Medulla oblongata (tissue), 1 donor: ENCODE results near the gene FNDC7.
A peak's percentile ranks its signal among the peaks of the same experiment; 100 is the strongest.
"Not testable (repeated sequence)": the region's sequence is repeated elsewhere in the genome, so short reads cannot be mapped to it uniquely, and the experiment has no call there.

Source experiments
- DNase-seq: peaks from one replicate; pipeline ENCODE4 v3.0.0-alpha.2; 2015; ENCODE audit errors: extremely low spot score

Gene FNDC7

GRCh38 chr1:108699375-108700332 lies 13.1 kb upstream of the FNDC7 start:
- no peak for DNase-seq

GRCh38 chr1:108701176-108701849 lies 11.4 kb upstream of the FNDC7 start:
- no peak for DNase-seq

GRCh38 chr1:108702109-108702508 lies 10.6 kb upstream of the FNDC7 start:
- not testable (repeated sequence) for DNase-seq

GRCh38 chr1:108703939-108704338 lies 8.8 kb upstream of the FNDC7 start:
- DNase-seq, result no peak

- DNase-seq, result no peak
Observed at GRCh38 chr1:108704496-108704895, 8.2 kb upstream of the FNDC7 start.

- no peak for DNase-seq
Observed at GRCh38 chr1:108706643-108707042, 6.1 kb upstream of the FNDC7 start.

GRCh38 chr1:108708691-108709660 lies 3.7 kb upstream of the FNDC7 start:
- DNase-seq, result no peak

- DNase-seq, result no peak
Observed at GRCh38 chr1:108715932-108716331, 3.2 kb downstream of the FNDC7 start.

GRCh38 chr1:108716437-108717230 lies 3.9 kb downstream of the FNDC7 start:
- peak; percentile 64 for DNase-seq

GRCh38 chr1:108717774-108718316 lies 5.1 kb downstream of the FNDC7 start:
- peak; percentile 67 for DNase-seq

GRCh38 chr1:108718927-108719655 lies 6.4 kb downstream of the FNDC7 start:
- DNase-seq, result no peak

GRCh38 chr1:108719656-108720435 lies 7.1 kb downstream of the FNDC7 start:
- no peak for DNase-seq

- DNase-seq, result peak; percentile 60
Observed at GRCh38 chr1:108722292-108722691, 9.6 kb downstream of the FNDC7 start.

- no peak for DNase-seq
Observed at GRCh38 chr1:108725906-108726305, 13.2 kb downstream of the FNDC7 start.

- no peak for DNase-seq
Observed at GRCh38 chr1:108728327-108728923, 15.7 kb downstream of the FNDC7 start.

GRCh38 chr1:108729481-108729880 lies 16.8 kb downstream of the FNDC7 start:
- DNase-seq, result no peak

- no peak for DNase-seq
Observed at GRCh38 chr1:108732398-108732797, 19.7 kb downstream of the FNDC7 start.

GRCh38 chr1:108734171-108734865 lies 21.6 kb downstream of the FNDC7 start:
- no peak for DNase-seq
